Measurements from ENCODE around the gene RARS1.

RARS1 gene

GRCh38 chr5:168463081-168463480 is 23.2 kb upstream of the RARS1 start:
- Histone ChIP-seq H3K36me3 (ENCODE audit: control insufficient read depth, insufficient read depth, low read length, severe bottlenecking) (peaks cover 6% of the 10 kb centered on the region), H3K4me3 (ENCODE audit: low read length) (no peak overlapping the region), H3K4me1 (ENCODE audit: control insufficient read depth, insufficient read depth, low read length) (no peaks in the 10 kb centered on the region)

GRCh38 chr5:168464214-168464613 is 22.1 kb upstream of the RARS1 start:
- no peak overlapping the region for H3K9ac ChIP-seq (ENCODE audit: low read length)
- H3K36me3 ChIP-seq (ENCODE audit: control insufficient read depth, insufficient read depth, low read length, severe bottlenecking): no peaks in the 10 kb centered on the region
- no peak for DNase-seq (ENCODE audit: low read depth)
- no peaks in the 10 kb centered on the region for H3K4me1 ChIP-seq (ENCODE audit: control insufficient read depth, insufficient read depth, low read length)
- no peak overlapping the region for H3K4me3 ChIP-seq (ENCODE audit: low read length)
- no peaks in the 10 kb centered on the region for H3K9me3 ChIP-seq (ENCODE audit: control insufficient read depth, low read length)
- H3K27me3 ChIP-seq (replicated peaks; ENCODE audit: control insufficient read depth, insufficient read depth, low read length): no peaks in the 10 kb centered on the region

More at GRCh38 chr5:168463081-168463480, 23.2 kb upstream of the RARS1 start:
- H3K9me3 ChIP-seq (ENCODE audit: control insufficient read depth, low read length): peaks cover under 1% of the 10 kb centered on the region
- H3K9ac ChIP-seq (ENCODE audit: low read length): no peak overlapping the region
- no peaks in the 10 kb centered on the region for H3K27me3 ChIP-seq (replicated peaks; ENCODE audit: control insufficient read depth, insufficient read depth, low read length)
- no peak for DNase-seq (ENCODE audit: low read depth)

GRCh38 chr5:168464641-168465040 is 21.6 kb upstream of the RARS1 start:
- Histone ChIP-seq H3K4me3 (ENCODE audit: low read length) (no peak overlapping the region), H3K4me1 (ENCODE audit: control insufficient read depth, insufficient read depth, low read length) (no peaks in the 10 kb centered on the region), H3K9ac (ENCODE audit: low read length) (no peak overlapping the region), H3K36me3 (ENCODE audit: control insufficient read depth, insufficient read depth, low read length, severe bottlenecking) (no peaks in the 10 kb centered on the region), H3K27me3 (replicated peaks; ENCODE audit: control insufficient read depth, insufficient read depth, low read length) (no peaks in the 10 kb centered on the region), H3K9me3 (ENCODE audit: control insufficient read depth, low read length) (no peaks in the 10 kb centered on the region)
- DNase-seq (ENCODE audit: low read depth): no peak

GRCh38 chr5:168467755-168468330 is 18.4 kb upstream of the RARS1 start:
- no peaks in the 10 kb centered on the region for H3K27me3 ChIP-seq (replicated peaks; ENCODE audit: control insufficient read depth, insufficient read depth, low read length)
- H3K9ac ChIP-seq (ENCODE audit: low read length): no peak overlapping the region
- DNase-seq (ENCODE audit: low read depth): no peak
- no peak overlapping the region for H3K4me3 ChIP-seq (ENCODE audit: low read length)
- H3K9me3 ChIP-seq (ENCODE audit: control insufficient read depth, low read length): no peaks in the 10 kb centered on the region
- peaks cover 16% of the 10 kb centered on the region for H3K4me1 ChIP-seq (ENCODE audit: control insufficient read depth, insufficient read depth, low read length)
- no peaks in the 10 kb centered on the region for H3K36me3 ChIP-seq (ENCODE audit: control insufficient read depth, insufficient read depth, low read length, severe bottlenecking)

- Histone ChIP-seq H3K36me3 (ENCODE audit: control insufficient read depth, insufficient read depth, low read length, severe bottlenecking) (no peaks in the 10 kb centered on the region), H3K4me3 (ENCODE audit: low read length) (no peak overlapping the region), H3K4me1 (ENCODE audit: control insufficient read depth, insufficient read depth, low read length) (peaks cover 17% of the 10 kb centered on the region), H3K9ac (ENCODE audit: low read length) (no peak overlapping the region), H3K27me3 (replicated peaks; ENCODE audit: control insufficient read depth, insufficient read depth, low read length) (no peaks in the 10 kb centered on the region), H3K9me3 (ENCODE audit: control insufficient read depth, low read length) (no peaks in the 10 kb centered on the region)
- peak; percentile 31 for DNase-seq (ENCODE audit: low read depth)
Measured at GRCh38 chr5:168468836-168469235, 17.4 kb upstream of the RARS1 start.

GRCh38 chr5:168469816-168470215 is 16.5 kb upstream of the RARS1 start:
- Histone ChIP-seq H3K27me3 (replicated peaks; ENCODE audit: control insufficient read depth, insufficient read depth, low read length) (no peaks in the 10 kb centered on the region), H3K4me3 (ENCODE audit: low read length) (no peak overlapping the region), H3K4me1 (ENCODE audit: control insufficient read depth, insufficient read depth, low read length) (peaks cover 17% of the 10 kb centered on the region), H3K9me3 (ENCODE audit: control insufficient read depth, low read length) (no peaks in the 10 kb centered on the region), H3K36me3 (ENCODE audit: control insufficient read depth, insufficient read depth, low read length, severe bottlenecking) (no peaks in the 10 kb centered on the region), H3K9ac (ENCODE audit: low read length) (no peak overlapping the region)
- DNase-seq (ENCODE audit: low read depth): no peak

- no peaks in the 10 kb centered on the region for H3K27me3 ChIP-seq (replicated peaks; ENCODE audit: control insufficient read depth, insufficient read depth, low read length)
- H3K4me3 ChIP-seq (ENCODE audit: low read length): no peak overlapping the region
- H3K9ac ChIP-seq (ENCODE audit: low read length): no peak overlapping the region
- H3K36me3 ChIP-seq (ENCODE audit: control insufficient read depth, insufficient read depth, low read length, severe bottlenecking): no peaks in the 10 kb centered on the region
- peak; percentile 27 for DNase-seq (ENCODE audit: low read depth)
- no peaks in the 10 kb centered on the region for H3K9me3 ChIP-seq (ENCODE audit: control insufficient read depth, low read length)
- peaks cover 19% of the 10 kb centered on the region for H3K4me1 ChIP-seq (ENCODE audit: control insufficient read depth, insufficient read depth, low read length)
Measured at GRCh38 chr5:168471785-168472184, 14.5 kb upstream of the RARS1 start.

- H3K4me3 ChIP-seq (ENCODE audit: low read length): no peak overlapping the region
- peaks cover 25% of the 10 kb centered on the region for H3K4me1 ChIP-seq (ENCODE audit: control insufficient read depth, insufficient read depth, low read length)
- peak overlapping the region; percentile 32 for H3K9ac ChIP-seq (ENCODE audit: low read length)
- H3K27me3 ChIP-seq (replicated peaks; ENCODE audit: control insufficient read depth, insufficient read depth, low read length): no peaks in the 10 kb centered on the region
- DNase-seq (ENCODE audit: low read depth): peak; percentile 94
- no peaks in the 10 kb centered on the region for H3K36me3 ChIP-seq (ENCODE audit: control insufficient read depth, insufficient read depth, low read length, severe bottlenecking)
- H3K9me3 ChIP-seq (ENCODE audit: control insufficient read depth, low read length): no peaks in the 10 kb centered on the region
Measured at GRCh38 chr5:168472329-168472728, 13.9 kb upstream of the RARS1 start.

GRCh38 chr5:168474319-168474718 is 12.0 kb upstream of the RARS1 start:
- Histone ChIP-seq H3K36me3 (ENCODE audit: control insufficient read depth, insufficient read depth, low read length, severe bottlenecking) (no peaks in the 10 kb centered on the region), H3K27me3 (replicated peaks; ENCODE audit: control insufficient read depth, insufficient read depth, low read length) (no peaks in the 10 kb centered on the region), H3K4me1 (ENCODE audit: control insufficient read depth, insufficient read depth, low read length) (peaks cover 27% of the 10 kb centered on the region), H3K9me3 (ENCODE audit: control insufficient read depth, low read length) (no peaks in the 10 kb centered on the region), H3K4me3 (ENCODE audit: low read length) (no peak overlapping the region), H3K9ac (ENCODE audit: low read length) (no peak overlapping the region)
- no peak for DNase-seq (ENCODE audit: low read depth)

GRCh38 chr5:168477060-168477459 is 9.2 kb upstream of the RARS1 start:
- Histone ChIP-seq H3K9ac (ENCODE audit: low read length) (no peak overlapping the region), H3K36me3 (ENCODE audit: control insufficient read depth, insufficient read depth, low read length, severe bottlenecking) (no peaks in the 10 kb centered on the region), H3K27me3 (replicated peaks; ENCODE audit: control insufficient read depth, insufficient read depth, low read length) (no peaks in the 10 kb centered on the region), H3K4me3 (ENCODE audit: low read length) (no peak overlapping the region), H3K9me3 (ENCODE audit: control insufficient read depth, low read length) (no peaks in the 10 kb centered on the region), H3K4me1 (ENCODE audit: control insufficient read depth, insufficient read depth, low read length) (peaks cover 19% of the 10 kb centered on the region)
- DNase-seq (ENCODE audit: low read depth): peak; percentile 10

GRCh38 chr5:168479166-168479565 is 7.1 kb upstream of the RARS1 start:
- no peak overlapping the region for H3K9ac ChIP-seq (ENCODE audit: low read length)
- no peaks in the 10 kb centered on the region for H3K36me3 ChIP-seq (ENCODE audit: control insufficient read depth, insufficient read depth, low read length, severe bottlenecking)
- no peaks in the 10 kb centered on the region for H3K27me3 ChIP-seq (replicated peaks; ENCODE audit: control insufficient read depth, insufficient read depth, low read length)
- no peak for DNase-seq (ENCODE audit: low read depth)
- no peak overlapping the region for H3K4me3 ChIP-seq (ENCODE audit: low read length)
- no peaks in the 10 kb centered on the region for H3K9me3 ChIP-seq (ENCODE audit: control insufficient read depth, low read length)
- H3K4me1 ChIP-seq (ENCODE audit: control insufficient read depth, insufficient read depth, low read length): peaks cover 10% of the 10 kb centered on the region

- H3K9ac ChIP-seq (ENCODE audit: low read length): no peak overlapping the region
- H3K27me3 ChIP-seq (replicated peaks; ENCODE audit: control insufficient read depth, insufficient read depth, low read length): no peaks in the 10 kb centered on the region
- no peaks in the 10 kb centered on the region for H3K9me3 ChIP-seq (ENCODE audit: control insufficient read depth, low read length)
- no peak overlapping the region for H3K4me3 ChIP-seq (ENCODE audit: low read length)
- no peak for DNase-seq (ENCODE audit: low read depth)
- peaks cover 10% of the 10 kb centered on the region for H3K4me1 ChIP-seq (ENCODE audit: control insufficient read depth, insufficient read depth, low read length)
- no peaks in the 10 kb centered on the region for H3K36me3 ChIP-seq (ENCODE audit: control insufficient read depth, insufficient read depth, low read length, severe bottlenecking)
Measured at GRCh38 chr5:168480601-168481000, 5.7 kb upstream of the RARS1 start.

All from adipocyte (in vitro differentiated cells).